ENCODE results near the gene NLRC5. TPM values are rescaled to one million over a fixed set of nuclear protein-coding genes. Genes with fewer than 3 reads are reported as not detected.

Gene NLRC5, protein sequence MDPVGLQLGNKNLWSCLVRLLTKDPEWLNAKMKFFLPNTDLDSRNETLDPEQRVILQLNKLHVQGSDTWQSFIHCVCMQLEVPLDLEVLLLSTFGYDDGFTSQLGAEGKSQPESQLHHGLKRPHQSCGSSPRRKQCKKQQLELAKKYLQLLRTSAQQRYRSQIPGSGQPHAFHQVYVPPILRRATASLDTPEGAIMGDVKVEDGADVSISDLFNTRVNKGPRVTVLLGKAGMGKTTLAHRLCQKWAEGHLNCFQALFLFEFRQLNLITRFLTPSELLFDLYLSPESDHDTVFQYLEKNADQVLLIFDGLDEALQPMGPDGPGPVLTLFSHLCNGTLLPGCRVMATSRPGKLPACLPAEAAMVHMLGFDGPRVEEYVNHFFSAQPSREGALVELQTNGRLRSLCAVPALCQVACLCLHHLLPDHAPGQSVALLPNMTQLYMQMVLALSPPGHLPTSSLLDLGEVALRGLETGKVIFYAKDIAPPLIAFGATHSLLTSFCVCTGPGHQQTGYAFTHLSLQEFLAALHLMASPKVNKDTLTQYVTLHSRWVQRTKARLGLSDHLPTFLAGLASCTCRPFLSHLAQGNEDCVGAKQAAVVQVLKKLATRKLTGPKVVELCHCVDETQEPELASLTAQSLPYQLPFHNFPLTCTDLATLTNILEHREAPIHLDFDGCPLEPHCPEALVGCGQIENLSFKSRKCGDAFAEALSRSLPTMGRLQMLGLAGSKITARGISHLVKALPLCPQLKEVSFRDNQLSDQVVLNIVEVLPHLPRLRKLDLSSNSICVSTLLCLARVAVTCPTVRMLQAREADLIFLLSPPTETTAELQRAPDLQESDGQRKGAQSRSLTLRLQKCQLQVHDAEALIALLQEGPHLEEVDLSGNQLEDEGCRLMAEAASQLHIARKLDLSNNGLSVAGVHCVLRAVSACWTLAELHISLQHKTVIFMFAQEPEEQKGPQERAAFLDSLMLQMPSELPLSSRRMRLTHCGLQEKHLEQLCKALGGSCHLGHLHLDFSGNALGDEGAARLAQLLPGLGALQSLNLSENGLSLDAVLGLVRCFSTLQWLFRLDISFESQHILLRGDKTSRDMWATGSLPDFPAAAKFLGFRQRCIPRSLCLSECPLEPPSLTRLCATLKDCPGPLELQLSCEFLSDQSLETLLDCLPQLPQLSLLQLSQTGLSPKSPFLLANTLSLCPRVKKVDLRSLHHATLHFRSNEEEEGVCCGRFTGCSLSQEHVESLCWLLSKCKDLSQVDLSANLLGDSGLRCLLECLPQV (N-terminal part only)
- 28.8 and 29.4 TPM in 2 replicates for total RNA-seq (2014; rRNA removed; shearing (Covaris generic))

DNA sequence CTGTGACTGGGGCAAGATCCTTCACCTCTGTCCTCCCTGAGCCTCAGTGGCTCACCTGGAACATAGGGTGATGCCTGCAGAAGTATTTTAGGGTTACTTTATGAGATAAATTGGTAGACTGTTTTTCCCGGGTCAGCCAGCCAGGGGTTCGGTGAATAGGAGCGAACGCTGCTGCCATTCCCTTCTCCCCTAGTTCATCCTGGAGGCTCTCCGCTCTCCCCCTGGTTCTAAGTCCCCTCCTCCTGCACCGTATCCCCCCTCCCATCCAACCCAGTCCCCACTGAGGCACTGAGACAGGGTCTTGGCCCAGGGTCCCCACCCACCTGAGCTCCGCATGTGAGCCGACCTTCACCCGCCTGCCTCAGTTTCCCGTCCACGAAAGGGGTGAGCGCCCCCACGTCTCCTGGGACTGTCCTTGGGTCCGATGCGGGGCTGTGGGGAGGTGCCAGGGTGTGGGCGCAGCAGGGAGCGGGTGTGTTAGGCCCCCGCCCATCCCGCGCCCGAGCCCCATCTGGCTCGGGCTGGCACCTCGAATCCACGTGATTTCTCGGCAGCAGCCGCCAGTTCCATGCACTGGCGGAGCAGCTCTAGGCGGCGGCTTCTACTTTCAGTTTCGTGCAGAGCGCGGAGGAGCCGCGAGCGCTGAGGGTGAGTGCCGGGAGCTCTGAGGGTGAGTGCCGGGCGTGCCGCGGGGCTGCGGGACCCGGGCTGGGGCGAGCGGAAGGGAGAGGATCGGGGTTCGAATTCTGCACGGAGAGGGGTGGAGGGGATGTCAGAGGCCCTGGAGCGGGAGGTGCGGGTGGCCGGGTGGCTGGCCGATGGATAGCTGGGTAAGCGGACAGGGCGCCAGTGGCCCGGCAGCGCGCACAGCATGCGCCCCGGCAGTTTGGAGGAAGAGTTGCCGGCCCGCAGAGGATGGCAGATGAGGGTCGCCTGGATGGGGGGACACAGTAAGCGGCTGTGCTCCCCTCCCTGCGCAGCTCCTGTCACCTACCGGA lies at the start of gene NLRC5:
Gene NLRC5 (plus strand): TSS at position 610 of the 998 bp plus-strand sequence. CDS start 31,156 bp downstream, outside the sequence.
- Histone ChIP-seq H3K36me3 (peaks cover 30% of the 10 kb centered on the region), H3K27ac (peak within 1 kb of the TSS; percentile 40), H3K27me3 (replicated peaks) (no peaks in the 10 kb centered on the region), H3K4me3 (peak within 1 kb of the TSS; percentile 67), H3K4me1 (replicated peaks) (peaks cover 41% of the 10 kb centered on the region), H3K9me3 (replicated peaks) (no peaks in the 10 kb centered on the region)
- peak; percentile 83 for DNase-seq (ENCODE audit: low read depth in 1 of 2, low spot score in 2 of 2)

DNA sequence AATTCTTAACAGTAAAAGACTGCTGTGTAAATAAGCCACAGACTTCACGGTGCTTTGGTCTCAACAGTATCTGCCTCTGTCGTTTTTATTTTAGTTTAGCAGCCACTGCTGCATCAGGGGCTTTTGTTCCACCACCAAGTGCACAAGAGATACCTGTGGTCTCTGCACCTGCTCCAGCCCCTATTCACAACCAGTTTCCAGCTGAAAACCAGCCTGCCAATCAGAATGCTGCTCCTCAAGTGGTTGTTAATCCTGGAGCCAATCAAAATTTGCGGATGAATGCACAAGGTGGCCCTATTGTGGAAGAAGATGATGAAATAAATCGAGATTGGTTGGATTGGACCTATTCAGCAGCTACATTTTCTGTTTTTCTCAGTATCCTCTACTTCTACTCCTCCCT lies 49.6 kb upstream of the NLRC5 start:
- Histone ChIP-seq H3K4me1 (replicated peaks) (no peaks in the 10 kb centered on the region), H3K4me3 (no peak overlapping the region), H3K9me3 (replicated peaks) (no peaks in the 10 kb centered on the region), H3K27ac (no peak overlapping the region), H3K27me3 (replicated peaks) (no peaks in the 10 kb centered on the region), H3K36me3 (peaks cover 100% of the 10 kb centered on the region)
- no peak for DNase-seq (ENCODE audit: low read depth in 1 of 2, low spot score in 2 of 2)

DNA sequence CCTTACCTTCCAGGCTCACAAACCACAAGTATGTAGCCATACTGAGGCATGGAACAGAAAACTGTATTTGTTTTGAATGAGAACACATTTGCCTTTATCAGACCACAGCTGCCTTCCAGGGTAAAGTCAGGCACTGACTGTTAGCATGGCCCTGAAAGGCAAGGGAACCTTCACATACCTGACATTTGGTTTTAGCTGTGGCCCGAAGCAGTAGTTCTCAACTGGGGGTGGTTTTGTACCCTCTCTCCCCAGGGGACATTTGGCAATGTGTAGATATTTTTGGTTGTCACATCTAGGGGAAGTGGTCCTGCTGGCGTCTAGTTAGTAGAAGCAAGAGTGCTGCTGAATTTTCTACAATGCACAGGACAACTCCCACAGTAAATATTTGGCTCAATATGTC lies 48.3 kb upstream of the NLRC5 start:
- Histone ChIP-seq H3K27ac (no peak overlapping the region), H3K9me3 (replicated peaks) (no peaks in the 10 kb centered on the region), H3K27me3 (replicated peaks) (no peaks in the 10 kb centered on the region), H3K36me3 (peaks cover 97% of the 10 kb centered on the region), H3K4me3 (no peak overlapping the region), H3K4me1 (replicated peaks) (no peaks in the 10 kb centered on the region)
- no peak for DNase-seq (ENCODE audit: low read depth in 1 of 2, low spot score in 2 of 2)

DNA sequence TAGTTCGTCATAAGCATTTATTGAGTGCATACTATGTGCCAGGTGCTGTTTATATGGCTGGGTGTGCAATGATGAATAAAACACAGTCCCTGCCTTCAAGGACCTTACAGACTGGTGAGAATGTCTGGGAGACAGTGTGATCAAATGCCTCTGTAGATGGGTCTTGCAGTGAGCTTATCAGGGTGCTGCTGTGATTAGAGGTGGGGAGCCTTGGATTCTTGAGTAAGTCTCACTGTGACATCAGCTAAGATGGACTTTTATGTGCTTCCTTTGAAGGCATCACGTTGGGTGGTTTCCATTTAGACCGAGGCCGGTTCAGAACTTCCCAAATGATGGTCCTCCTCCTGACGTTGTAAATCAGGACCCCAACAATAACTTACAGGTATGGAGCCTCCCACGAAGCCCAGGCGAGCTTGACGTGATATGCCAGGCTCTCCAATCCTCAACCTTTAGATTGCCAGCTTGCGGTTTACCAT lies 47.5 kb upstream of the NLRC5 start:
- H3K27ac ChIP-seq, result no peak overlapping the region
- H3K36me3 ChIP-seq, result peaks cover 90% of the 10 kb centered on the region

DNA sequence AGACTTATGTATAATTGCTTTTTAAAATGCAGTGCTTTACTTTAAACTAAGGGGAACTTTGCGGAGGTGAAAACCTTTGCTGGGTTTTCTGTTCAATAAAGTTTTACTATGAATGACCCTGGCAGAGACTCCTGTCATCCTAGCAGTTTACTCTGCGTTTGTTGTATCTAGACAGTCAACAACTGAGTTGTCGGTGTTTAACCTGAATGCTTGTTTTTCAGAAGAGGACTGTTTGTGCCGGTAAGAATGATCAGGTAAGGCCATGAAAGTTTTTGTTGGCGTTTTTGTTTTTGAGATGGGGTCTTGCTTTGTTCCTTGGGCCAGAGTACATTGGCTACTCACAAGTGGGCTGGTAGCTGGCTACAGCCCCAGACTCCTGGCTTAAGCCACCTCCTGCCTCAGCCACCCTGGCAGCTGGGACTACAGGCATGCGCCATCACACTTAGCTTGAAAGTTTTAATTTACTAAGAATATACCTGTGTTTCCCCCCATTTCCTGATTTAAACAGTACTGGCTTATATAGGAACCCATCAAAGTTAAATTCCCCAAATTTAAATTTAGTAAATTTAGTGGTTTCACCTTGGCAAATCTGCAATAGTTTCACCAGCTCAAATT lies 45.5 kb upstream of the NLRC5 start:
- no peaks in the 10 kb centered on the region for H3K4me1 ChIP-seq (replicated peaks)
- no peak overlapping the region for H3K4me3 ChIP-seq
- no peaks in the 10 kb centered on the region for H3K9me3 ChIP-seq (replicated peaks)
- no peak for DNase-seq (ENCODE audit: low read depth in 1 of 2, low spot score in 2 of 2)
- peaks cover 70% of the 10 kb centered on the region for H3K36me3 ChIP-seq
- no peaks in the 10 kb centered on the region for H3K27me3 ChIP-seq (replicated peaks)
- no peak overlapping the region for H3K27ac ChIP-seq

More for the DNA sequence above, 47.5 kb upstream of the NLRC5 start:
- no peaks in the 10 kb centered on the region for H3K27me3 ChIP-seq (replicated peaks)
- no peaks in the 10 kb centered on the region for H3K4me1 ChIP-seq (replicated peaks)
- no peaks in the 10 kb centered on the region for H3K9me3 ChIP-seq (replicated peaks)
- DNase-seq (ENCODE audit: low read depth in 1 of 2, low spot score in 2 of 2), result no peak
- no peak overlapping the region for H3K4me3 ChIP-seq

DNA sequence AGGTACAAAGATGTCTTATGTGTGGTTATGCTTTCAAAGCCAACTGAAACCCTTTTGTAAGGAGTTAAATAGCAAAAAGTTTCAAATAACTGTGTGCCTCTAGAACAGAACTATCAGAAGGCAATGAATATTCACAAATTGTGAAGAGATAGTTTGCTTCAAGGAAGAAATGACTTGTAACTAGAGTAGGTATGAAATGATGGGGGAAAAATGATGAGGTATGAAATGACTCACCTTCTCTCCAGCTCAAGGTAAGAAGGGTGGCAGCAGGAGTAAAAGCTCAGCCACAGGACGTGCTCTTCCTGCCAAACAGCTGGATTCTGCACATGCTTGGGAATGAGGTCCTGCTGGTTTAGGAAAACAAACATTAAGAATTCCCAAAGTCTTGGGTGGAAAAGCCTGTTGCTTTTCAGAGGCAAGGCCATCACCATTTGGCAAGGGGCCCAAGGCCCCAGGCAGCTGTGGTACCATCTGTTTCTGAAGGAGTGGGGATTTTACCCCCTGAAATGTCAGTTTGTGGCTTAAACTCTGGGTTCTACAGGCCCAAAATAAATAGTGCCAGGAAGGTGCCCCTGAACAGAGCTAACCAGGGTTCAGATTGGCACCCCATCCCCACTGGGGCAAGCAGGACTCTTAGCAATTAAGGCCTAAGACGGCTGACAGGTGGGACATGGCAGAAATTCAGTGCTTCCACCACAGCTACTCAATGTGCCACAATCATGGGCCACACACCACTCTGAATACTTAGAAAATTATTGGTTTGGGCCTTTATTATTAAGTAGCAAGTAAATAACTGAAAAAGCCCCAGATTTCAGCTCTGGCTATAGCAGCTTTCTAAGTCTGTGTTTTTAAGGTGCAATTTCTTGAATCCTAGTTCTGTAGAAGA lies 44.2 kb upstream of the NLRC5 start:
- H3K9me3 ChIP-seq (replicated peaks), result no peaks in the 10 kb centered on the region
- no peak overlapping the region for H3K4me3 ChIP-seq
- DNase-seq (ENCODE audit: low read depth in 1 of 2, low spot score in 2 of 2), result no peak
- no peak overlapping the region for H3K27ac ChIP-seq
- no peaks in the 10 kb centered on the region for H3K27me3 ChIP-seq (replicated peaks)
- H3K4me1 ChIP-seq (replicated peaks), result no peaks in the 10 kb centered on the region
- peaks cover 57% of the 10 kb centered on the region for H3K36me3 ChIP-seq

DNA sequence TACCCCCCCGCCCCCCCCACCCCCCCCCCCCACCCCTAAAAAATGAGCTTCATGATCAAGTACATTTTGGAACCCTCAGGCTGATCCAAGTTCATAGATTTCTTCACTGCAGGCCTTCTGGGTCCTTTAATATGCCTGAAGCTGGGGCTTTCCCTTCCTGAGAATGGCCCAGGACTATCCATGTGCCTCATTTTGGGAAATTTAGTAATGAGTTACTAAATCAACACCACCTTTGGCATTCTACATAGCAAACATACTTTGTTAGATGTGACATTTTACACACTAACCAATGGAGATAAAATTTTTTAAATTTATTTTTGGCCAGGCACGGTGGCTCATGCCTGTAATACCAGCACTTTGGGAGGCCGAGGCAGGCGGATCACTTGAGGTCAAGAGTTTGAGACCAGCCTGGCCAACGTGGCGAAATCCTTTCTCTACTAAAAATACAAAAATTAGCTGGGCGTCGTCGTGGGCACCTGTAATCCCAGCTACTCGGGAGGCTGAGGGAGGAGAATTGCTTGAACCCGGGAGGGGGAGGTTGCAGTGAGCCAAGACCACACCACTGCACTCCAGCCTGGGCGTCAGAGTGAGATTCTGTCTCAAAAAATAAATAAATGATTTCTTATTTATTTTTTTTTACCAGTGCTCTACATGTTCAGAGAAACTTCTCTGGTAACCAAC lies 43.4 kb upstream of the NLRC5 start:
- no peak overlapping the region for H3K4me3 ChIP-seq
- no peaks in the 10 kb centered on the region for H3K27me3 ChIP-seq (replicated peaks)
- H3K9me3 ChIP-seq (replicated peaks), result no peaks in the 10 kb centered on the region
- H3K36me3 ChIP-seq, result peaks cover 49% of the 10 kb centered on the region
- no peak for DNase-seq (ENCODE audit: low read depth in 1 of 2, low spot score in 2 of 2)
- H3K27ac ChIP-seq, result no peak overlapping the region
- H3K4me1 ChIP-seq (replicated peaks), result no peaks in the 10 kb centered on the region

DNA sequence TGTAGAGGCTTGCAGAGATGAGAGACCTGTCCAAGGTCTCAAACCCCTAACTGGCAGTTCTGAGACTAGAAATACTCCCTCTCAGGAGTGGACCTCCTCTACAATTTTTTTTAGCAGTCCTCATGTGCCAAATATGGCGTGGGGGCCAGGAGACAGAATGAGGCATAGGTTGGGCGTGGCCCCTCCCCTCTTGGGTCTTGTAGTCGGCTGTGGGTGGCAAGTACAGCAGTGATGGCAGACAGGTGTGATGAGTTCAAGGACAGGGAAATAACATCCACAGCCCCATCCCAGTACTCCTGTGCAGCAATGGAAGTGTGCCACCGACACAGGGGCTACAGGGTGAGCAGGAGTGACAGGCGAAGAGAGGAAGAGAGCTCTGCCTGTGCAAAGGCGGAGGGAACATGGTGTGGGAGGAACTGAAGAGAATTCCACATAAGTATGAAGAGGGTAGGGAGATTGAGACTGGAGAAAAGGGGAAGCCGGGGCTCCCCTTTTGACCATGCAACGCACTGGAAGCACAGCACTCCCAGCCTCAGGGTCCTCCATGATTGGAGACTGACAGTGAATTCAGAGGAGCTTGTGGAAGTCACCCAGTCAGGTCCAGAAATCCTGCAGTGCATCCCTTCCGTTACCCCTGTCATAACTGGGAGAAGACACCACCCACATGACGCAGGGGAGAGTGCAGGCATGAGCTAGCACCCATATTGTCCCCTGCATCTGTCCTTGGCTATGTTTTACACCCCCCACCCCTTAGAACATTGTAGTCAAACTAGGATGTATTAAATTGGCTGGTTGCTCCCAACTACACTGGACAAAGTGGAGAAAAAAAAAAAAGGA lies 42.4 kb upstream of the NLRC5 start:
- no peak overlapping the region for H3K27ac ChIP-seq
- no peaks in the 10 kb centered on the region for H3K9me3 ChIP-seq (replicated peaks)
- peaks cover 39% of the 10 kb centered on the region for H3K36me3 ChIP-seq
- no peak overlapping the region for H3K4me3 ChIP-seq
- no peaks in the 10 kb centered on the region for H3K27me3 ChIP-seq (replicated peaks)
- DNase-seq (ENCODE audit: low read depth in 1 of 2, low spot score in 2 of 2), result no peak
- H3K4me1 ChIP-seq (replicated peaks), result no peaks in the 10 kb centered on the region

DNA sequence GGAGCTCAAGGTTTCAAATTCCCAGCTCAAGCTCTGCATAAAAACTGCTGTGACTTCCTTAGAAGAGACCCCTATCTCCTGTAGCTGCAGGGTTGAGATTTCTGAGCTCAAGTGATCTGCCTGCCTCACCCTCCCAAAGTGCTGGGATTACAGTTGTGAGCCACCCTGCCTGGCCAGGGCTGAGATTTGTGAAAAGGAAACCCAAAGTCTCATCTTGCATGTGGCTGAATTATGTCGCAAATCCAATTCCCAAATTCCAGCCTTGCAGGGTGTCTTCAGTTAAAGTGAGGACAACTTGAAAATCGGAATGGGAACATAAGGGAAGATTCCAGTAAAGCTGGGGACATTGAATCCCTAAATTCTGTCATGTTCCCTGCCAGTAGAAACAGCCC lies 41.8 kb upstream of the NLRC5 start:
- DNase-seq (ENCODE audit: low read depth in 1 of 2, low spot score in 2 of 2), result no peak
- H3K27me3 ChIP-seq (replicated peaks), result no peaks in the 10 kb centered on the region
- H3K36me3 ChIP-seq, result peaks cover 33% of the 10 kb centered on the region
- no peaks in the 10 kb centered on the region for H3K9me3 ChIP-seq (replicated peaks)
- no peaks in the 10 kb centered on the region for H3K4me1 ChIP-seq (replicated peaks)
- no peak overlapping the region for H3K27ac ChIP-seq
- H3K4me3 ChIP-seq, result no peak overlapping the region

DNA sequence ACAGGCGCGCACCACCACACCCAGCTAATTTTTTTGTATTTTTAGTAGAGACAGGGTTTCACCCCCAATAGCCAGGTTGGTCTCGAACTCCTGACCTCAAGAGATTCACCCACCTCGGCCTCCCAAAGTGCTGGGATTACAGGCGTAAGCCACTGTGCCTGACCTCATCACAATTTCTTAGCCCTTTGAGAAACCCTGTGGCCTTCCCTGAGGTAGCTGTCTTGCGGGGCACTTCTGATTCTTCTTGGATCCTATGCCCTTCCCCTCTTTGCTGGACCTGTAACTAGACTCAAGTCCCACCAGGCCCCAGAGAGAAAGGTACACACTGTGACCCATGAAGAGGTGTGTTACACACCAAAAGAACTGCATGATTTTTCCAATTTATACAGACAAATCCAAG lies 41.1 kb upstream of the NLRC5 start:
- Histone ChIP-seq H3K36me3 (peaks cover 26% of the 10 kb centered on the region), H3K27me3 (replicated peaks) (no peaks in the 10 kb centered on the region), H3K27ac (no peak overlapping the region), H3K4me3 (no peak overlapping the region), H3K9me3 (replicated peaks) (no peaks in the 10 kb centered on the region), H3K4me1 (replicated peaks) (no peaks in the 10 kb centered on the region)
- no peak for DNase-seq (ENCODE audit: low read depth in 1 of 2, low spot score in 2 of 2)
